ENCODE measurements around the gene NDST3.
A peak's percentile ranks its signal among the peaks of the same experiment; 100 is the strongest.
"Not testable (repeated sequence)": the region's sequence is repeated elsewhere in the genome, so short reads cannot be mapped to it uniquely, and the experiment has no call there.

The NDST3 gene

DNA sequence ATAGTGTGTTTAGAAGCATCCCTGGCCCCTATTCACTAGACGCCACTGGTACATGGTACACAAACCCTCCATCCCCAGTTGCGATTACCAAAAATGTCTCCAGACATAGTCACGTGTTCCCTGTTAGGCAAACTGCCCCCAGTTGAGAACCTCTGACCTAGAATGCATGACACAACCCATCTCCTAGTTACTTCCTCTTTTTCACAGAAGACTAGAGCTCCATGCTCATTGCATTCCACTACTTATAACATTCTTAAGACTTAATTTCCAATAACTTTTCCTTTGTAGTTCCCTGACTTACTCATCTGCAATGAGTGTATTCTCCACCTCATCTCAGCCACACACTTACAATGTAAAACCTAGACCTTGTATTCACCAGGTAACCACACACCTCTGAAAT is 249.9 kb downstream of the NDST3 start:
- TF ChIP-seq, protein P1, sequence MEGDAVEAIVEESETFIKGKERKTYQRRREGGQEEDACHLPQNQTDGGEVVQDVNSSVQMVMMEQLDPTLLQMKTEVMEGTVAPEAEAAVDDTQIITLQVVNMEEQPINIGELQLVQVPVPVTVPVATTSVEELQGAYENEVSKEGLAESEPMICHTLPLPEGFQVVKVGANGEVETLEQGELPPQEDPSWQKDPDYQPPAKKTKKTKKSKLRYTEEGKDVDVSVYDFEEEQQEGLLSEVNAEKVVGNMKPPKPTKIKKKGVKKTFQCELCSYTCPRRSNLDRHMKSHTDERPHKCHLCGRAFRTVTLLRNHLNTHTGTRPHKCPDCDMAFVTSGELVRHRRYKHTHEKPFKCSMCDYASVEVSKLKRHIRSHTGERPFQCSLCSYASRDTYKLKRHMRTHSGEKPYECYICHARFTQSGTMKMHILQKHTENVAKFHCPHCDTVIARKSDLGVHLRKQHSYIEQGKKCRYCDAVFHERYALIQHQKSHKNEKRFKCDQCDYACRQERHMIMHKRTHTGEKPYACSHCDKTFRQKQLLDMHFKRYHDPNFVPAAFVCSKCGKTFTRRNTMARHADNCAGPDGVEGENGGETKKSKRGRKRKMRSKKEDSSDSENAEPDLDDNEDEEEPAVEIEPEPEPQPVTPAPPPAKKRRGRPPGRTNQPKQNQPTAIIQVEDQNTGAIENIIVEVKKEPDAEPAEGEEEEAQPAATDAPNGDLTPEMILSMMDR (IDR thresholded peaks at IDR 0.05; ENCODE audit: low read depth, low read length) = no peak
- DNase-seq (ENCODE audit: low read depth in 2 of 2) = no peak

GRCh38 chr4:118285931-118286330 is 251.6 kb downstream of the NDST3 start:
- DNase-seq (ENCODE audit: low read depth in 2 of 2) = no peak
- H3K4me3 ChIP-seq (replicated peaks in 1 of 2; ENCODE audit: low read depth in 2 of 2, low read length in 2 of 2) = no peak overlapping the region
- TF ChIP-seq, protein P1 (IDR thresholded peaks at IDR 0.05; ENCODE audit: low read depth, low read length) = no peak

More for the DNA sequence above, 249.9 kb downstream of the NDST3 start:
- H3K4me3 ChIP-seq (replicated peaks in 1 of 2; ENCODE audit: low read depth in 2 of 2, low read length in 2 of 2) = no peak overlapping the region

DNA sequence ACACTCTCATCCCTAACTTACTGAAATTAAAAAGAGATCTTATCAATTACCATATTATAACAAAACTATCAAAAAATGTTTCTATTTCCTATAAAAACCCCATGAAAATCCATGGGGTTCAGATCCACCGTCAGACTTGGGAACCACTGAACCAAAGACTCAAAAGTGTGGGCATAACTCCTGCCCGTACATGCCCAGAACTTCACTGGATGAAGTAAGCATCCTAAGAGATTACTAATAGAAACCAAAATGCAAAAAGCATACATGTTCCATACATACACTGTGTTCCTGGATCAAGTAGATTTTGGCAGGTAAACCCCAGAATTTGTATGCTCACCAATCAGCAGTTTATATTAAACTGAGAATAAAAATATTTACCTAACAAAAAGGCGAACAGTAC is 252.4 kb downstream of the NDST3 start:
- no peak for DNase-seq (ENCODE audit: low read depth in 2 of 2)
- TF ChIP-seq, protein P1 (IDR thresholded peaks at IDR 0.05; ENCODE audit: low read depth, low read length) = no peak
- H3K4me3 ChIP-seq (replicated peaks in 1 of 2; ENCODE audit: low read depth in 2 of 2, low read length in 2 of 2) = no peak overlapping the region

DNA sequence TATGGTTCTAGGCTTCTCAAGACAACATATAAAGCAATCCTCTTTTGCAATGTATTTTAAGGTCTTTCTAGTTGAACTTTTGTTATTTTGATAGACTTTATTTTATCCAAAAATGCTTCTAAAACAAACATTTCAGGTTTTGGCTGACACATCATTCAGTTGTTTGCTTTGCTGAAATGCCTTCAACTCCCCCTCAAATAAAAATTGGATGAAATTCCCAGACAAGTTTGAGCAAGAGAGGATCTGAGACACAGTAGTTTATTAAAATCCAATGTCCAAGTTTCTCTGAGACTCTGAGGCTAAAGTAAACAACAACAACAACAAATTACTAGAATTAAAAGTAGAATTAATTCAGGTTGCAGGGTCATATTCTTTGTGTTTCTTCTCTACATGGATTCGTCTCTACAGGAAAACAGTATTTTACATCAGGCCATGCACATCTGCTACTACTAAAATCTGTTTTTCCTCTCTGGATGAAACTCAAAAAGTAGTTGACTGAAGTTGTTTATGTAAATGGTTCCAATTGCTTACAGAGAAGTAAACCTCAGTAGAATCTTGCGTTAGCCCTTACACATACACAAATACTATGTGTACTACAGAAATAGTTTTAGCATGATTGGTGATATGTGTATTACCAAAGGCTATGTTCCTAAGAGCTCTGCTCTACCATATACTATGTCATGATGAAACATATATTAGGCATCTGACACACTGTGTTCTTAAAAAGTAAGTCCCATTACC is 253.6 kb downstream of the NDST3 start:
- peak in 1 of 2 donors; percentile 80 for DNase-seq (ENCODE audit: low read depth in 2 of 2)
- TF ChIP-seq, protein P1 (IDR thresholded peaks at IDR 0.05; ENCODE audit: low read depth, low read length) = no peak
- no peak overlapping the region for H3K4me3 ChIP-seq (replicated peaks in 1 of 2; ENCODE audit: low read depth in 2 of 2, low read length in 2 of 2)

- DNase-seq (ENCODE audit: low read depth in 2 of 2) = peak; percentile 12 to 76
- no peak overlapping the region for H3K4me3 ChIP-seq (replicated peaks in 1 of 2; ENCODE audit: low read depth in 2 of 2, low read length in 2 of 2)
- TF ChIP-seq, protein P1 (IDR thresholded peaks at IDR 0.05; ENCODE audit: low read depth, low read length) = no peak
These were observed 255.5 kb downstream of the NDST3 start for GRCh38 chr4:118289794-118290193.

GRCh38 chr4:118290951-118291350 is 256.7 kb downstream of the NDST3 start:
- H3K4me3 ChIP-seq (replicated peaks in 1 of 2; ENCODE audit: low read depth in 2 of 2, low read length in 2 of 2) = no peak overlapping the region
- TF ChIP-seq, protein P1 (IDR thresholded peaks at IDR 0.05; ENCODE audit: low read depth, low read length) = no peak
- no peak for DNase-seq (ENCODE audit: low read depth in 2 of 2)

- TF ChIP-seq, protein P1 (IDR thresholded peaks at IDR 0.05; ENCODE audit: low read depth, low read length) = no peak
- no peak for DNase-seq (ENCODE audit: low read depth in 2 of 2)
- no peak overlapping the region for H3K4me3 ChIP-seq (replicated peaks in 1 of 2; ENCODE audit: low read depth in 2 of 2, low read length in 2 of 2)
These were observed 262.4 kb downstream of the NDST3 start for GRCh38 chr4:118296729-118297128.

GRCh38 chr4:118299619-118300018 is 265.3 kb downstream of the NDST3 start:
- DNase-seq (ENCODE audit: low read depth in 2 of 2); H3K4me3 ChIP-seq (replicated peaks in 1 of 2; ENCODE audit: low read depth in 2 of 2, low read length in 2 of 2): not testable (repeated sequence)

All from cardiac fibroblast (primary cell).